ENCODE results near the gene LOXL3.
A peak's percentile ranks its signal among the peaks of the same experiment; 100 is the strongest.

The LOXL3 gene

DNA sequence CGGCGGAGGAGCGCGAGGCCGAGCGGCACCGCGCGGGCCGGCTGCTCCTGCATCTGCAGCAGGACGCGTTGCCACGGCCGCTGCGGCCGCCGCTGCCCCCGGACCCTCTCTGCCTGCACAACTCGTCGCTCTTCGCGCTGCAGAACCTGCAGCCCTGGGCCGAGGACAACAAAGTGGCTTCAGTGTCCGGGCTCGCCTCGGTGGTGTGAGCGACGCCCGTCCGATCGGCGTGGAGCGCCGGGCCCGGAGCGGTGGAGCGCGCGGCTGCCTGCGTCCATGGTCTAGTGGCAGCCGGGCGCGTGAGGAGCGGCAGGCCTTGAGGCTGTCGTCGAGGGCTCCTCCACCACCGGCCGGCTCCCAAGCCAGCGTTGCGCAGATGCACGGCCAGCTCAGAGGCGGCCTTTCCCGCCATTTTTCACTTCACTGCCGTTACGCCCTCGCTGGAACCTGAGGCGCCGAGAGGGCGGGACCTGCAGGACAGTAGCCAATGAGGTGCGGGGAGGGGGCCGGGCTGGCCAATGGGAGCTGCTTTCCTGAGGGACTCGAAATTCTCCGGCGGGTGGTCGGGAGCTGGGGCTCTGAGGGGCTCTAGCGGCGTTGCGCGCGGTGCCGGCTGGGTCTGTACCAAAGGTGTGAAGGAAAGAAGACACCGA lies 37.6 kb downstream of the LOXL3 start:
- POLR2A ChIA-PET (ENCODE audit: low non-redundant PET): no interaction called here
- no peak for TF ChIP-seq CTCF (conservative IDR thresholded peaks at IDR 0.05; ENCODE audit: low read depth)
- no peak overlapping the region for H3K27ac ChIP-seq
- DNase-seq (ENCODE audit: low spot score): peak; percentile 65
- CTCF ChIA-PET: no interaction called here

DNA sequence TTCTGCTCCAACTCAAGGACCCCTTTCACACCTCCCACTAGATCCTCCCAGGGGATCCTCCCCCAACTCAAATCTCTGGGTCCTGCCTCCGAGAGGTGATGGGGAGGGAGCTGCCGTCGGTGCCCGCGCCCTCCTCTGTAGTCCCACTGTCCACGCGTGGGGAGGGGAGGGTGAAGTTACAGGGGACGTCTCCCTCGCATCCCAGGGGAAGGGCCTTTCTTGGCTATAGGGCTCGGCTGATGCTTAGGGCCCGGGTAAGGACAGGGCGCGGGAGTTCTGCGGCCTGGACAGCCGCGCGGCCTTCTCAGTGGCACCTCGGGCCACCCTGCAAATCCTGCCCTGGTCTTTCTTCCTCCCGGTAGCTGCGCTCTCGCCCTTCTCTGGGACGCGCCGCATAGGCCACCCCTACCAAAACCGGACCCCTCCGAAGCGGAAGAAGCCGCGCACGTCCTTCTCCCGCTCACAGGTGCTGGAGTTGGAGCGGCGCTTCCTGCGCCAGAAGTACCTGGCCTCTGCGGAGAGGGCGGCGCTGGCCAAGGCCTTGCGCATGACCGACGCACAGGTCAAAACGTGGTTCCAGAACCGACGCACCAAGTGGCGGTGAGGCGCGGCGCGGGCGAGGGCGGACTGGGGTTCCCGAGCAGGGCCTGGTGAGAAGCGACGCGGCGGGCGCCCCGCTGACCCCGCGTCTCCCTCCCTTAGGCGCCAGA lies 38.3 kb downstream of the LOXL3 start:
- TF ChIP-seq CTCF (conservative IDR thresholded peaks at IDR 0.05; ENCODE audit: low read depth): no peak
- ChIA-PET POLR2A (ENCODE audit: low non-redundant PET) (no interaction called here), CTCF (interaction anchor here (1.2 kb wide), 1 partner anchor 72 kb away, joined by 4 read pairs; no protein-coding TSS in a partner anchor)
- no peak overlapping the region for H3K27ac ChIP-seq
- no peak for DNase-seq (ENCODE audit: low spot score)

GRCh38 chr2:74514368-74515270 lies 39.1 kb downstream of the LOXL3 start, which contains the start of gene TLX2:
TLX2 (plus strand) TSS chr2:74514450; CDS start chr2:74514807, 357 bp downstream.
- ChIA-PET CTCF (interaction anchor here (1.2 kb wide), 1 partner anchor 73 kb away, joined by 4 read pairs; no protein-coding TSS in a partner anchor), POLR2A (ENCODE audit: low non-redundant PET) (no interaction called here)
- no peak within 1 kb of the TSS for H3K27ac ChIP-seq
- no peak for DNase-seq (ENCODE audit: low spot score)
- TF ChIP-seq CTCF (conservative IDR thresholded peaks at IDR 0.05; ENCODE audit: low read depth): no peak

DNA sequence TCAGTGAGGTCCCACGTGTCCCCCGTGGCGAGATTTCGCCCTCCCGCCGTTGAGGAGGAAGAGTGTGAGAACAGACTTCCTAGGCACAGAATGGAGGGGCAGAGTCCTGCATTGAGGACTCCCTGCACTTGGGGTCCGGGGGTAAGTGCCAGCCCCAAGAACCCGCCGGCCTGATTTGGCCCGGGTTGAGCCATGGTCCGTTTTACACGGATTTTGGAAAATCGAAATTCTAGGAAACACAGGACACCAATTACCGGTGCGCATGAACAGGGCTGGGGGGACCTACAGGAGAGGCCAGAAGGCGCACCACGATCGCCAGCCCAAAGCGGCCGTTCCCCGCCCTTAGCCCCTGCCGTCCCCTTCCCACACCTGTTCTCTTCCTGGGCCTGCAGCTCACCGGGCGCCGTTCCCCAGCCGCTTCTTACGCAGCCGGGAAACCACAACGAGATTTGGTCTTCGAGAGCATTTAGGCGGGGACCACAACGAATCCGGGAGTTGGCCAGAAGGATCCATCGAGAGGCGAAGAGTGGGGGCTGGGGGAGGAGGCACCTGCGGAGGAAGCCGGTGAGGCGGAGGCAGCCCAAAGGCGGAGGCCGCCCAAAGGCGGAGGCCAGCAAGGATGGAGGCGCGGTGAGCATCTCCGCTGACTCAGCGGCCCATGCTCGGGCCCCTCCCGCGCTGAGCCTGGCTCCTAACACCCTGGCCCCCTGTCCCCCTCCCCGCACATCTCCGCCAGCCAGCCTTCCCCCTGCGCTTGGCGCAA lies 40.0 kb downstream of the LOXL3 start:
- CTCF ChIA-PET: interaction anchor here (0.5 to 0.8 kb wide), 4 partner anchors 8 to 472 kb away, joined by 3 to 4 read pairs (median 3); no protein-coding TSS in a partner anchor
- TF ChIP-seq CTCF (conservative IDR thresholded peaks at IDR 0.05; ENCODE audit: low read depth): no peak
- DNase-seq (ENCODE audit: low spot score): no peak
- H3K27ac ChIP-seq: no peak overlapping the region
- POLR2A ChIA-PET (ENCODE audit: low non-redundant PET): no interaction called here

GRCh38 chr2:74512744-74513604 lies 40.8 kb downstream of the LOXL3 start:
- DNase-seq (ENCODE audit: low spot score): no peak
- ChIA-PET POLR2A (ENCODE audit: low non-redundant PET) (no interaction called here), CTCF (interaction anchor here (0.5 to 0.9 kb wide), 5 partner anchors 9 to 471 kb away, joined by 3 to 4 read pairs (median 3); no protein-coding TSS in a partner anchor)
- H3K27ac ChIP-seq: no peak overlapping the region
- no peak for TF ChIP-seq CTCF (conservative IDR thresholded peaks at IDR 0.05; ENCODE audit: low read depth)
